GM18867 (cell line): ENCODE measurements around the gene PTGDS.

Source experiments
- ATAC-seq: cut with Tn5 transposase; IDR thresholded peaks from one replicate; pipeline ENCODE4 v1.9.1; 2021; ENCODE audit warnings: mild to moderate bottlenecking, moderate library complexity; ENCODE audit not compliant: unreplicated experiment

The PTGDS gene

GRCh38 chr9:137020771-137021567 is 43.7 kb downstream of the PTGDS start:
- no peak for ATAC-seq

GRCh38 chr9:137021568-137021978 is 44.3 kb downstream of the PTGDS start:
- no peak for ATAC-seq

- no peak for ATAC-seq
Measured at GRCh38 chr9:137021979-137022661, 44.8 kb downstream of the PTGDS start.

- no peak for ATAC-seq
Measured at GRCh38 chr9:137022662-137023008, 45.3 kb downstream of the PTGDS start.

- ATAC-seq: no peak
Measured at GRCh38 chr9:137023157-137023556, 45.9 kb downstream of the PTGDS start.

GRCh38 chr9:137023583-137023991 is 46.3 kb downstream of the PTGDS start:
- ATAC-seq: no peak

GRCh38 chr9:137025517-137025966 is 48.2 kb downstream of the PTGDS start:
- no peak for ATAC-seq

GRCh38 chr9:137026384-137026783 is 49.1 kb downstream of the PTGDS start:
- ATAC-seq: no peak

- no peak for ATAC-seq
Measured at GRCh38 chr9:137026828-137027227, 49.5 kb downstream of the PTGDS start.

GRCh38 chr9:137027369-137028262 is 50.3 kb downstream of the PTGDS start, which contains the start of gene ABCA2:
TSS of gene ABCA2 (minus strand) at chr9:137028237. CDS start at chr9:137028140, 97 bp downstream.
- ATAC-seq: no peak

GRCh38 chr9:137028263-137029057 is 51.2 kb downstream of the PTGDS start:
- ATAC-seq: peak; percentile 34

GRCh38 chr9:137029058-137029936 is 52.0 kb downstream of the PTGDS start:
- peak; percentile 32 for ATAC-seq

- no peak for ATAC-seq
Measured at GRCh38 chr9:137030006-137030405, 52.7 kb downstream of the PTGDS start.

- no peak for ATAC-seq
Measured at GRCh38 chr9:137030538-137031527, 53.5 kb downstream of the PTGDS start.
